Keratinocyte (primary cell): ENCODE results near the gene SUSD4. TPM values are rescaled to one million over a fixed set of nuclear protein-coding genes. Genes with fewer than 3 reads are reported as not detected.

ENCODE experiments used
- DNase-seq: peaks from one replicate; pipeline ENCODE4 v3.0.0-alpha.2; 2011; ENCODE audit warnings: low read depth, missing footprints, low spot score
- FAIRE-seq: peaks from 2 replicates; lab custom pipeline; 2011; peaks lifted over from hg19 to GRCh38; lab: Jason Lieb, UNC
- H2AFZ ChIP-seq: 2 replicates; pipeline ENCODE4 v1.6.0; 2012; ENCODE audit warnings: low read length, control low read depth, inconsistent platforms; ENCODE audit not compliant: control insufficient read depth
- H3K27ac ChIP-seq: 2 replicates; pipeline ENCODE4 v1.5.1; 2011; ENCODE audit warnings: low read length; ENCODE audit not compliant: control insufficient read depth, insufficient read depth
- H3K27me3 ChIP-seq: 3 replicates; pipeline ENCODE4 v1.6.0; 2011; ENCODE audit warnings: low read length; ENCODE audit not compliant: control insufficient read depth, insufficient read depth; ENCODE audit errors: extremely low read depth
- H3K36me3 ChIP-seq, 2 experiments: 2 replicates in 1 of 2; 3 replicates in 1 of 2; pipeline ENCODE4 v1.5.1; 2011; ENCODE audit warnings: low read length in 2 of 2, mild to moderate bottlenecking in 1 of 2; ENCODE audit not compliant: control insufficient read depth in 2 of 2, insufficient read depth in 2 of 2; ENCODE audit errors: extremely low read depth in 1 of 2
- H3K4me1 ChIP-seq: 3 replicates; pipeline ENCODE4 v1.5.1; 2011; ENCODE audit warnings: low read length; ENCODE audit not compliant: control insufficient read depth, insufficient read depth; ENCODE audit errors: extremely low read depth
- H3K4me2 ChIP-seq: 3 replicates; pipeline ENCODE4 v1.6.0; 2011; ENCODE audit warnings: low read depth, low read length; ENCODE audit not compliant: control insufficient read depth, insufficient read depth; ENCODE audit errors: extremely low read depth
- H3K4me3 ChIP-seq, 3 experiments: fragments of 200-600 bp in 1 of 3; sonication (generic) in 1 of 3; 2 replicates in 2 of 3; 3 replicates in 1 of 3; pipeline ENCODE4 v1.5.1; 2011 to 2016; ENCODE audit warnings: low read length in 3 of 3, mild to moderate bottlenecking in 3 of 3, control low read depth in 2 of 3, inconsistent platforms in 1 of 3, low read depth in 1 of 3, mixed read lengths in 1 of 3, mixed run types in 1 of 3, moderate library complexity in 1 of 3; ENCODE audit not compliant: control insufficient read depth in 2 of 3, insufficient read depth in 2 of 3; ENCODE audit errors: extremely low read depth in 1 of 3
- H3K79me2 ChIP-seq: 2 replicates; pipeline ENCODE4 v1.6.0; 2012; ENCODE audit warnings: low read length; ENCODE audit not compliant: control insufficient read depth, insufficient read depth
- H3K9ac ChIP-seq: 3 replicates; pipeline ENCODE4 v1.6.0; 2011; ENCODE audit warnings: low read length; ENCODE audit not compliant: control insufficient read depth, insufficient read depth; ENCODE audit errors: extremely low read depth
- H3K9me1 ChIP-seq: 3 replicates; pipeline ENCODE4 v1.6.0; 2011; ENCODE audit warnings: low read length; ENCODE audit not compliant: control insufficient read depth, insufficient read depth; ENCODE audit errors: extremely low read depth
- H3K9me3 ChIP-seq: 2 replicates; pipeline ENCODE4 v1.5.1; 2012; ENCODE audit warnings: low read depth, low read length; ENCODE audit not compliant: control insufficient read depth
- H4K20me1 ChIP-seq: 3 replicates; pipeline ENCODE4 v1.6.0; 2011; ENCODE audit warnings: low read length; ENCODE audit not compliant: control insufficient read depth, insufficient read depth; ENCODE audit errors: extremely low read depth
- CTCF ChIP-seq, 3 experiments: IDR thresholded peaks in 1 of 3; conservative IDR thresholded peaks in 1 of 3; optimal IDR thresholded peaks in 1 of 3; 2 replicates in 2 of 3; 3 replicates in 1 of 3; pipeline versions ENCODE3 to v1.5.1; 2011; ENCODE audit warnings: low read length in 3 of 3, mild to moderate bottlenecking in 3 of 3, moderate library complexity in 2 of 3, control low read depth in 1 of 3, inconsistent platforms in 1 of 3; ENCODE audit not compliant: insufficient read depth in 2 of 3; ENCODE audit errors: extremely low read depth in 1 of 3
- EZH2 ChIP-seq: IDR thresholded peaks from one replicate; pipeline ENCODE4 v1.6.1; 2012; ENCODE audit warnings: inconsistent platforms, mild to moderate bottlenecking, low read length, moderate library complexity
- dilution Hi-C: fragments of 300-500 bp; cut with MboI; formaldehyde crosslinking; loops from one replicate; pipeline ENCODE4 v1.7.0; 2020; ENCODE audit warnings: low sequenced_read_pairs; ENCODE audit not compliant: extremely low pct_ligation_motif_present
- polyA plus RNA-seq, 5 experiments: library from polyadenylated mRNA; depleted of rRNA in 3 of 5; stranded (reverse) in 3 of 5; stranded (forward) in 1 of 5; unstranded in 1 of 5; fragments of >200 nt; gene quantifications; 1 replicate in 1 of 5; 2 replicates in 3 of 5; 3 replicates in 1 of 5; pipeline versions ENCODE4 v1.2.1 to v1.2.3, GENCODE V29; 2011 to 2012; ENCODE audit warnings: missing spikeins in 2 of 5, low read depth in 1 of 5, low replicate concordance in 1 of 5

SUSD4 gene
- polyA plus RNA-seq, 1 donor (not counting 4 experiments of a cell fraction or from before 2014, with no cell fraction given) = 1.6 TPM

DNA sequence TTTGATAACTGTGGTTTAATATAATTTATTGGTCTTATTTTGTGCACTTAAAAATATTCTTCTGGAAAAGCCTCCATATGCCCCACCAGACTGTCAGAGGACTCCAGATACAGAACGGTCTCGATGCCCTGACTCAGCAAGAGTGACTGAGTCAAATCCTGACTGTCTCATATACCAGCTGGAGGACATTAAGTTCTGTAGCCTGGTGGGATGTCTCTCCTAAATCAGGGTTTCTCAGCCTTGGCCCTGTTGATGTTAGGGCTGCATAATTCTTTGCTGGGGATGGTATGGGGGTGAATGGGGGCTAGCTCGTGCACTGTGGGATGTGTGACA lies 153.2 kb downstream of the SUSD4 start:
- DNase-seq (no peak), FAIRE-seq (no peak)
- Histone ChIP-seq H3K9me1 (no peaks in the 10 kb centered on the region), H3K79me2 (no peaks in the 10 kb centered on the region), H3K27me3 (no peaks in the 10 kb centered on the region), H3K9ac (no peak overlapping the region), H3K9me3 (no peaks in the 10 kb centered on the region), H3K27ac (no peak overlapping the region), H3K4me3 (no peak overlapping the region), H3K36me3 (no peaks in the 10 kb centered on the region), H4K20me1 (no peaks in the 10 kb centered on the region), H3K4me2 (no peak overlapping the region), H2AFZ (no peak overlapping the region), H3K4me1 (no peaks in the 10 kb centered on the region)
- dilution Hi-C loops = no loop called here
- TF ChIP-seq CTCF (optimal IDR thresholded peaks at IDR 0.05 in 1 of 3, IDR thresholded peaks at IDR 0.05 in 1 of 3, conservative IDR thresholded peaks at IDR 0.05 in 1 of 3; ENCODE audit: extremely low read depth in 1 of 3, insufficient read depth in 2 of 3, low read length in 3 of 3) (no peak), EZH2 (no peak)

GRCh38 chr1:223209992-223210787 lies 153.8 kb downstream of the SUSD4 start:
- no peak overlapping the region for H3K4me2 ChIP-seq
- FAIRE-seq (no peak), DNase-seq (no peak)
- H3K9ac ChIP-seq = no peak overlapping the region
- dilution Hi-C loops = no loop called here
- no peak for TF ChIP-seq EZH2
- H3K4me3 ChIP-seq = no peak overlapping the region
- no peak overlapping the region for H3K27ac ChIP-seq
- no peaks in the 10 kb centered on the region for H3K79me2 ChIP-seq
- H3K9me1 ChIP-seq = no peaks in the 10 kb centered on the region
- no peaks in the 10 kb centered on the region for H3K27me3 ChIP-seq
- no peaks in the 10 kb centered on the region for H4K20me1 ChIP-seq
- no peaks in the 10 kb centered on the region for H3K9me3 ChIP-seq
- no peaks in the 10 kb centered on the region for H3K4me1 ChIP-seq
- no peak overlapping the region for H2AFZ ChIP-seq
- H3K36me3 ChIP-seq = no peaks in the 10 kb centered on the region
